MM.1S (cell line): ENCODE results near the gene DHX35.

Experiments used
- DNase-seq: peaks from one replicate; pipeline ENCODE4 v3.0.0-alpha.2; 2015
- H2AFZ ChIP-seq: fragments of 300-600 bp; sonication (generic); 2 replicates; pipeline ENCODE4 v1.6.0; 2016; ENCODE audit warnings: antibody characterized with exemption, low read length
- H3F3A ChIP-seq: fragments of 300-600 bp; sonication (generic); 2 replicates; pipeline ENCODE4 v1.6.1; 2016; ENCODE audit warnings: mild to moderate bottlenecking, antibody characterized with exemption, low read length, moderate library complexity, mixed read lengths; ENCODE audit not compliant: insufficient read depth
- H3K27ac ChIP-seq: fragments of 300-600 bp; sonication (generic); 2 replicates; pipeline ENCODE4 v1.5.1; 2016; ENCODE audit warnings: mild to moderate bottlenecking, low read length
- H3K27me3 ChIP-seq: fragments of 300-600 bp; sonication (generic); replicated peaks from 2 replicates; pipeline ENCODE4 v1.6.0; 2016; ENCODE audit warnings: low read length; ENCODE audit not compliant: insufficient read depth
- H3K36me3 ChIP-seq: fragments of 300-600 bp; sonication (generic); replicated peaks from 2 replicates; pipeline ENCODE4 v1.6.1; 2016; ENCODE audit warnings: mild to moderate bottlenecking, low read length, mixed read lengths; ENCODE audit not compliant: insufficient read depth
- H3K4me1 ChIP-seq: fragments of 300-600 bp; sonication (generic); 2 replicates; pipeline ENCODE4 v1.6.1; 2016; ENCODE audit warnings: low read length, mixed read lengths
- H3K4me2 ChIP-seq: fragments of 300-600 bp; sonication (generic); 2 replicates; pipeline ENCODE4 v1.6.0; 2016; ENCODE audit warnings: low read depth, low read length
- H3K4me3 ChIP-seq: fragments of 300-600 bp; sonication (generic); 2 replicates; pipeline ENCODE4 v1.5.1; 2016; ENCODE audit warnings: low read length, mixed read lengths
- H3K79me2 ChIP-seq: fragments of 300-600 bp; sonication (generic); 2 replicates; pipeline ENCODE4 v1.6.1; 2016; ENCODE audit warnings: mixed run types, low read length, mixed read lengths
- H3K9ac ChIP-seq: fragments of 300-600 bp; sonication (generic); 2 replicates; pipeline ENCODE4 v1.6.1; 2016; ENCODE audit warnings: low read length, mixed read lengths
- H3K9me2 ChIP-seq: fragments of 300-600 bp; sonication (generic); replicated peaks from 2 replicates; pipeline ENCODE4 v1.6.1; 2016; ENCODE audit warnings: mild to moderate bottlenecking, low read length, mixed read lengths; ENCODE audit not compliant: insufficient read depth
- H3K9me3 ChIP-seq: fragments of 300-600 bp; sonication (generic); replicated peaks from 2 replicates; pipeline ENCODE4 v1.6.1; 2016; ENCODE audit warnings: mild to moderate bottlenecking, low read length, mixed read lengths; ENCODE audit not compliant: insufficient read depth
- H4K20me1 ChIP-seq: fragments of 300-600 bp; sonication (generic); 2 replicates; pipeline ENCODE4 v1.6.1; 2016; ENCODE audit warnings: mild to moderate bottlenecking, low read length, moderate library complexity, mixed read lengths; ENCODE audit not compliant: insufficient read depth
- EZH2 ChIP-seq: fragments of 300-600 bp; sonication (generic); optimal IDR thresholded peaks from 2 replicates; pipeline ENCODE3; 2017; ENCODE audit warnings: low read depth, mild to moderate bottlenecking, antibody characterized with exemption, low read length, mixed read lengths
- EZH2phosphoT487 ChIP-seq: fragments of 300-600 bp; sonication (generic); IDR thresholded peaks from 2 replicates; pipeline ENCODE4 v1.6.1; 2018; ENCODE audit warnings: antibody characterized with exemption, low read length
- TF ChIP-seq, protein P1 (sequence below): fragments of 300-600 bp; sonication (generic); IDR thresholded peaks from 2 replicates; pipeline ENCODE4 v1.5.1; 2016; ENCODE audit warnings: antibody characterized with exemption, low read length, mixed read lengths

DHX35 gene

DNA sequence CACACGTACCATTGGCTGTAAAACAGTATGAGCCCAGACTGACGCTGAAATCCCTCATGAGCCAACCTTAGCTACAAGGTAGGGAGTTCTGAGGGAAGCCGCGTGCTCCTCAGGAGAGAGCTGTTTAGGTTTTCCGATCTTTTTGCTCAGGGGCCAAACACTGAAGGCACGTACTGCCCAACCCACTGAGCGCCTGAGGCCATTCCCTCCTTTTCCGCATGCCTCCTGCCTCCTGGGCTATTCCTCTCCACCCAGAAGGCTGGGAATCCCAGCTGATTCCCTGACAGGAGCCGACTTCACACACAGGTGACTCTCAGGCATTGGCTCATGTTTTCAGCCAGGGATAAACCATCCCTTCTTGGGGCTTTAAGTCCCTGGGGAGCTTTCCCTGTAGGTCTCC lies 41.3 kb upstream of the DHX35 start:
- no peak for DNase-seq
- TF ChIP-seq, protein P1, sequence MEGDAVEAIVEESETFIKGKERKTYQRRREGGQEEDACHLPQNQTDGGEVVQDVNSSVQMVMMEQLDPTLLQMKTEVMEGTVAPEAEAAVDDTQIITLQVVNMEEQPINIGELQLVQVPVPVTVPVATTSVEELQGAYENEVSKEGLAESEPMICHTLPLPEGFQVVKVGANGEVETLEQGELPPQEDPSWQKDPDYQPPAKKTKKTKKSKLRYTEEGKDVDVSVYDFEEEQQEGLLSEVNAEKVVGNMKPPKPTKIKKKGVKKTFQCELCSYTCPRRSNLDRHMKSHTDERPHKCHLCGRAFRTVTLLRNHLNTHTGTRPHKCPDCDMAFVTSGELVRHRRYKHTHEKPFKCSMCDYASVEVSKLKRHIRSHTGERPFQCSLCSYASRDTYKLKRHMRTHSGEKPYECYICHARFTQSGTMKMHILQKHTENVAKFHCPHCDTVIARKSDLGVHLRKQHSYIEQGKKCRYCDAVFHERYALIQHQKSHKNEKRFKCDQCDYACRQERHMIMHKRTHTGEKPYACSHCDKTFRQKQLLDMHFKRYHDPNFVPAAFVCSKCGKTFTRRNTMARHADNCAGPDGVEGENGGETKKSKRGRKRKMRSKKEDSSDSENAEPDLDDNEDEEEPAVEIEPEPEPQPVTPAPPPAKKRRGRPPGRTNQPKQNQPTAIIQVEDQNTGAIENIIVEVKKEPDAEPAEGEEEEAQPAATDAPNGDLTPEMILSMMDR: no peak
- TF ChIP-seq EZH2: no peak
- no peak for TF ChIP-seq EZH2phosphoT487

DNA sequence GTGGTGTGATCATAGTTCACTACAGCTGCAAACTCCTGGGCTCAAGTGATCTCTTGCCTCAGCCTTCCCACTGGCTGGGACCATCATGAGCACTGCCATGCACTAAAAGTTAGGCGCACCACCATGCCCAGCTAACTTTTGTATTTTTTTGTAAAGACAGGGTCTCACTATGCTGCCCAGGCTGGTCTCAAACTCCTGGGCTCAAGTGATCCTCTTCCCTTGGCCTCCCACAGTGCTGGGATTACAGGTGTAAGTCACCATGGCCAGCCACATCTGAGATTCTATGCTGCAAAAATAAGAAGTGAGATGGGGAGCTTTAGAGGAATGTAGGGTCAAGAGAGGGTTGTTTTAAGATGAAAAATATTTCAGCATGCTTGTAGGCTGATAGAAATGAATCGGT lies 37.4 kb upstream of the DHX35 start:
- Histone ChIP-seq H2AFZ (no peak overlapping the region), H3K27ac (no peak overlapping the region), H3K4me3 (no peak overlapping the region)

More for the DNA sequence above, 41.3 kb upstream of the DHX35 start:
- Histone ChIP-seq H4K20me1 (no peaks in the 10 kb centered on the region), H3K36me3 (peaks cover 14% of the 10 kb centered on the region), H3F3A (peaks cover 15% of the 10 kb centered on the region), H3K4me3 (no peak overlapping the region), H3K9ac (no peak overlapping the region), H3K27ac (no peak overlapping the region), H3K9me3 (no peaks in the 10 kb centered on the region), H3K4me2 (no peak overlapping the region), H3K79me2 (0 out of 2 replicates have a peak, but pooled peaks cover 2% of the 10 kb centered on the region), H3K9me2 (no peaks in the 10 kb centered on the region), H2AFZ (no peak overlapping the region), H3K4me1 (no peaks in the 10 kb centered on the region), H3K27me3 (no peaks in the 10 kb centered on the region)

DNA sequence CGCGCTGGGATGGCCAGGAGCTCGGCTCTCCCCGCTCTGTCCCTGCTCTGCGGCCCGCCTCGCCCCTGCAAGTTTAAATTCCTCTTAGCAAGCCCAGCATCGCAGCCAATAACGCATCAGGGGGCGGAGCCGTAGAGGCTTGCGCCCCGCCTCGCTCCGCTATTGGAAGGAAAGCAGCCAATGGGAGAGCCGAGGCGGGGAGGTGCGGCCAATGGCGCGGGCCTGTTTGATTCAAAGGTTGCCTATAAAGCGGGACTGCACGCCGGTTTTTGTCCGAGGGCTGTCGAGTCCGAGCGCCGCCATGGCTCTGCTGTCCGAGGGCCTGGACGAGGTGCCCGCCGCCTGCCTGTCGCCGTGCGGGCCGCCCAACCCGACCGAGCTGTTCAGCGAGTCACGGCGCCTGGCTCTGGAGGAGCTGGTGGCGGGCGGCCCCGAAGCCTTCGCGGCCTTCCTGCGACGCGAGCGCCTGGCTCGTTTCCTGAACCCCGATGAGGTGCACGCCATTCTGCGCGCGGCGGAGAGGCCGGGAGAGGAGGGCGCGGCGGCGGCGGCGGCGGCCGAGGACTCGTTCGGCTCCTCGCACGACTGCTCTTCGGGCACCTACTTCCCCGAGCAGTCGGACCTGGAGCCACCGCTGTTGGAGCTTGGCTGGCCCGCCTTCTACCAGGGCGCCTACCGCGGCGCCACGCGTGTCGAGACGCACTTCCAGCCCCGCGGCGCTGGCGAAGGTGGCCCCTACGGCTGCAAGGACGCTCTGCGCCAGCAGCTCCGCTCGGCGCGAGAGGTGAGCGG lies 35.8 kb upstream of the DHX35 start, which contains the start of gene FAM83D:
TSS of gene FAM83D (plus strand) at position 276 of the 792 bp plus-strand sequence. CDS start at position 302, 26 bp downstream.
- H3K9ac ChIP-seq: peak within 1 kb of the TSS; percentile 84
- peaks cover 51% of the 10 kb centered on the region for H3K79me2 ChIP-seq

More for the DNA sequence above, 37.4 kb upstream of the DHX35 start:
- no peaks in the 10 kb centered on the region for H3K9me3 ChIP-seq
- TF ChIP-seq, protein P1: no peak
- no peaks in the 10 kb centered on the region for H3K27me3 ChIP-seq
- H3K4me1 ChIP-seq: peaks cover 17% of the 10 kb centered on the region
- H3K4me2 ChIP-seq: no peak overlapping the region
- H3K9ac ChIP-seq: no peak overlapping the region
- no peaks in the 10 kb centered on the region for H4K20me1 ChIP-seq
- no peaks in the 10 kb centered on the region for H3K36me3 ChIP-seq
- H3F3A ChIP-seq: peaks cover 22% of the 10 kb centered on the region
- no peak for DNase-seq
- no peaks in the 10 kb centered on the region for H3K9me2 ChIP-seq
- H3K79me2 ChIP-seq: peaks cover 35% of the 10 kb centered on the region

More for the DNA sequence above, 35.8 kb upstream of the DHX35 start, which contains the start of gene FAM83D:
- H3K9me3 ChIP-seq: no peaks in the 10 kb centered on the region
- H3K4me2 ChIP-seq: peak within 1 kb of the TSS; percentile 83
- no peaks in the 10 kb centered on the region for H3K9me2 ChIP-seq
- peak; percentile 99 for DNase-seq
- H3K4me3 ChIP-seq: peak within 1 kb of the TSS; percentile 99
- H3K27ac ChIP-seq: no peak within 1 kb of the TSS; the same call in 1 of the 2 replicates
- no peak for TF ChIP-seq EZH2phosphoT487
- peak within 1 kb of the TSS; percentile 61 for H2AFZ ChIP-seq
- H3F3A ChIP-seq: peaks cover 22% of the 10 kb centered on the region
- H3K27me3 ChIP-seq: no peaks in the 10 kb centered on the region
- H3K4me1 ChIP-seq: peaks cover 23% of the 10 kb centered on the region
- no peaks in the 10 kb centered on the region for H4K20me1 ChIP-seq
- no peaks in the 10 kb centered on the region for H3K36me3 ChIP-seq
